22Rv1 (cell line): Measurements from ENCODE around the gene RPTOR.

Experiments used
- ZFX ChIP-seq: fragments of 450-650 bp; IDR thresholded peaks from 2 replicates; pipeline ENCODE4 v1.6.1; 2017; ENCODE audit warnings: antibody characterized with exemption, borderline replicate concordance
- TF ChIP-seq, protein P1 (sequence below): fragments of 450-650 bp; IDR thresholded peaks from 2 replicates; pipeline ENCODE4 v1.5.1; 2017; ENCODE audit warnings: mild to moderate bottlenecking

DNA sequence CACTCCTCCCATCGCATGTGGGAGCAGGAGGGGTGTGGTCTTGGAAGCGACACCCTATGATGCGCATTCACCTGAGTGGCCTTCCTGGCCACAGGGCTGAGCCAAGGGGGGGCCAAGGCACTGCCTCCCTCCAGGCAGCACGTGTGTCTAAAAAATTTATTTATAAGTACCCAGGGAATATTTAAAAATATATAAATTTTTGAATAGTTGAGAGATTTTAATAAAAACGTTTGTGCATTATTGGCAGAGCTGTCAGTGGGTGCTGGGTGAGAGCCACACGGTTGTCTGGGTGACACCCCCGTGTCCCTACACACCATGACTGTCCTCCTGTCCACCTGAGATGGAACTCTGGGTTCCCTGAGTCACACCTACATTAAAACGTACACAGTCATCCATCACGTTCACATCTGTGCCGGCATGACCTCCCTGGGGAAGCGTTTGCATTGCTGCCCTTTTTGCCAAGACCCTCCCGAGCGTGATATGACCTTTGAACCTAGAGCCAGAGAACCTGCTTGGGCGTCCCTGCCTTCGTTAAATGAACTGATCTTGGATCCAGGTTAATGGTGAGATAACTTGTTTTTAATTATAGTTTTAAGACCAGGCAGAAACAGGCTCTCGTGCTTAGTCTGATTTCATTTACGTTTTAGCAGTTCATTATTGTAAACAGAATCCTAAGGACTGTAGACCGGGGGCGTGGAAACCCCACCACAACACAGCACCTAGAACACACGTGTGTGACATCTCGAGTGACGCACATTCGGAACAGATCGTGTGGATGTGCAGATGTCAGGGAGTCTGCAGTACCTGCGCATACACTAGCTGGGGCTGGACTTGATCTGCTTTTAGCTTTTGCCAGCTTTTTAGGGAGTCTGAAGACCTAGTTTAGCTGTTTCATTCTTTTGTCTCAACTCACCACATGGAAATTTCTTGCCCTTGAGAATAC, 254.2 kb downstream of the RPTOR start:
- TF ChIP-seq, protein P1, sequence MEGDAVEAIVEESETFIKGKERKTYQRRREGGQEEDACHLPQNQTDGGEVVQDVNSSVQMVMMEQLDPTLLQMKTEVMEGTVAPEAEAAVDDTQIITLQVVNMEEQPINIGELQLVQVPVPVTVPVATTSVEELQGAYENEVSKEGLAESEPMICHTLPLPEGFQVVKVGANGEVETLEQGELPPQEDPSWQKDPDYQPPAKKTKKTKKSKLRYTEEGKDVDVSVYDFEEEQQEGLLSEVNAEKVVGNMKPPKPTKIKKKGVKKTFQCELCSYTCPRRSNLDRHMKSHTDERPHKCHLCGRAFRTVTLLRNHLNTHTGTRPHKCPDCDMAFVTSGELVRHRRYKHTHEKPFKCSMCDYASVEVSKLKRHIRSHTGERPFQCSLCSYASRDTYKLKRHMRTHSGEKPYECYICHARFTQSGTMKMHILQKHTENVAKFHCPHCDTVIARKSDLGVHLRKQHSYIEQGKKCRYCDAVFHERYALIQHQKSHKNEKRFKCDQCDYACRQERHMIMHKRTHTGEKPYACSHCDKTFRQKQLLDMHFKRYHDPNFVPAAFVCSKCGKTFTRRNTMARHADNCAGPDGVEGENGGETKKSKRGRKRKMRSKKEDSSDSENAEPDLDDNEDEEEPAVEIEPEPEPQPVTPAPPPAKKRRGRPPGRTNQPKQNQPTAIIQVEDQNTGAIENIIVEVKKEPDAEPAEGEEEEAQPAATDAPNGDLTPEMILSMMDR = no peak
- no peak for TF ChIP-seq ZFX
